ENCODE data around the gene CCDC69.

CCDC69 gene

GRCh38 chr5:151262532-151262931 lies 38.6 kb upstream of the CCDC69 start:
- Histone ChIP-seq H3K4me1 (ENCODE audit: control insufficient read depth in 1 of 2, insufficient read depth in 1 of 2, low read depth in 1 of 2, low read length in 1 of 2) (peaks cover 12 to 13% of the 10 kb centered on the region in 2 experiments), H3K27ac (no peak overlapping the region), H3K36me3 (peaks cover 16% of the 10 kb centered on the region), H3K27me3 (no peaks in the 10 kb centered on the region), H3K9me3 (no peaks in the 10 kb centered on the region), H3K4me3 (ENCODE audit: low read depth in 1 of 2, low read length in 1 of 2) (no peak overlapping the region)
- TF ChIP-seq CTCF (IDR thresholded peaks at IDR 0.05) = no peak

GRCh38 chr5:151259931-151260330 lies 36.0 kb upstream of the CCDC69 start:
- Histone ChIP-seq H3K4me1 (ENCODE audit: control insufficient read depth in 1 of 2, insufficient read depth in 1 of 2, low read depth in 1 of 2, low read length in 1 of 2) (peaks cover 15 to 19% of the 10 kb centered on the region in 2 experiments), H3K4me3 (ENCODE audit: low read depth in 1 of 2, low read length in 1 of 2) (no peak overlapping the region), H3K9me3 (no peaks in the 10 kb centered on the region), H3K27me3 (no peaks in the 10 kb centered on the region), H3K27ac (no peak overlapping the region), H3K36me3 (peaks cover 6% of the 10 kb centered on the region)
- no peak for TF ChIP-seq CTCF (IDR thresholded peaks at IDR 0.05)

- H3K4me3 ChIP-seq (ENCODE audit: low read depth in 1 of 2, low read length in 1 of 2) = no peak overlapping the region
- no peaks in the 10 kb centered on the region for H3K9me3 ChIP-seq
- H3K36me3 ChIP-seq = peaks cover 6% of the 10 kb centered on the region
- H3K27ac ChIP-seq = peak overlapping the region; percentile 49
- no peaks in the 10 kb centered on the region for H3K27me3 ChIP-seq
- H3K4me1 ChIP-seq (ENCODE audit: control insufficient read depth in 1 of 2, insufficient read depth in 1 of 2, low read depth in 1 of 2, low read length in 1 of 2) = peaks cover 26 to 30% of the 10 kb centered on the region in 2 experiments
- no peak for TF ChIP-seq CTCF (IDR thresholded peaks at IDR 0.05)
These were observed 34.9 kb upstream of the CCDC69 start for GRCh38 chr5:151258816-151259215.

- Histone ChIP-seq H3K4me3 (ENCODE audit: low read depth in 1 of 2, low read length in 1 of 2) (no peak overlapping the region), H3K36me3 (peaks cover 6% of the 10 kb centered on the region), H3K9me3 (no peaks in the 10 kb centered on the region), H3K27ac (peak overlapping the region; percentile 49), H3K4me1 (ENCODE audit: control insufficient read depth in 1 of 2, insufficient read depth in 1 of 2, low read depth in 1 of 2, low read length in 1 of 2) (peaks cover 32 to 36% of the 10 kb centered on the region in 2 experiments), H3K27me3 (no peaks in the 10 kb centered on the region)
- no peak for TF ChIP-seq CTCF (IDR thresholded peaks at IDR 0.05)
These were observed 34.3 kb upstream of the CCDC69 start for GRCh38 chr5:151258201-151258611.

- no peak for TF ChIP-seq CTCF (IDR thresholded peaks at IDR 0.05)
- no peak overlapping the region for H3K4me3 ChIP-seq (ENCODE audit: low read depth in 1 of 2, low read length in 1 of 2)
- H3K4me1 ChIP-seq (ENCODE audit: control insufficient read depth in 1 of 2, insufficient read depth in 1 of 2, low read depth in 1 of 2, low read length in 1 of 2) = peaks cover 35 to 38% of the 10 kb centered on the region in 2 experiments
- H3K27ac ChIP-seq = peak overlapping the region; percentile 49
- no peaks in the 10 kb centered on the region for H3K9me3 ChIP-seq
- H3K27me3 ChIP-seq = no peaks in the 10 kb centered on the region
- H3K36me3 ChIP-seq = peaks cover 6% of the 10 kb centered on the region
These were observed 33.9 kb upstream of the CCDC69 start for GRCh38 chr5:151257731-151258181.

Measured in neutrophil (primary cell).